Vagina (tissue), 2 donors: ENCODE measurements around the gene GNG7.

Source experiments
- POLR2A ChIP-seq, 2 donors: fragments of 450-650 bp; IDR thresholded peaks; one replicate each; pipeline ENCODE4 v1.6.1; 2017; ENCODE audit warnings: antibody characterized with exemption in 2 of 2, mild to moderate bottlenecking in 2 of 2, moderate library complexity in 2 of 2
- POLR2AphosphoS5 ChIP-seq, 2 donors: sonication (generic); formaldehyde crosslinking; IDR thresholded peaks; one replicate each; pipeline ENCODE4 v1.9.0; 2017; ENCODE audit warnings: antibody characterized with exemption in 2 of 2, mild to moderate bottlenecking in 2 of 2, low read depth in 1 of 2; ENCODE audit not compliant: insufficient read depth in 1 of 2
- TF ChIP-seq, protein P1 (sequence below), 3 experiments: fragments of 450-650 bp in 2 of 3; fragments of 200-600 bp in 1 of 3; sonication (generic) in 1 of 3; IDR thresholded peaks; one replicate each; pipeline ENCODE4 v1.5.1; 2017 to 2019; ENCODE audit warnings: antibody characterized with exemption in 3 of 3, mild to moderate bottlenecking in 2 of 3, moderate library complexity in 2 of 3

DNA sequence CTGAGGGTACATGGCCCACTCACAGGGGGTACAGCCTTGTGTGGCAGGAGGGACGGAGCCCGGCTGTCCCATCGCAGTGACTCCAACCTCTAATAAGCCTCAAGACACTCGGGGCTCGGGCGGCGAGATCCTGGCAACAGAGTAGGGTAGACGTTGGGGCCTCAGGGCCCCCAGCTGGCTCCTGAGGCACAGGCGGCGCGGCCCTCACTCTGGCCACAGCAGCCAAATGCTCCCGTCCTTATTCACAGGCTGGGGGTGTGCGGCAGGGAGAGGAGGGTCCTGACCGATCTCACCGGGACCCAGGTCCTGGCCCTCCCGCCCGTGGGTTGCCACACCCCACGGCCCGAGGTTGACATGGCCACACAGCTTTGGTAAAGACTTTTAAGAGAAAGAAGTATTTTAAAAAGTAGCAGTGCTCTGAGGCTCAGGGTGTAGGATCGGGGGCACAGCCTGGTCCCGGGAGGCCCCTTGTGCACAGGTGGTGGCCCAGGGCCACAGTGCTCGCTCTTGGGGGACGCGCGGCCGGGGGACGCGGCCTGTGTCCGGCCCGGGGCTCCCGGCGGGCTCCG, 29.7 kb upstream of the GNG7 start:
- TF ChIP-seq, protein P1, sequence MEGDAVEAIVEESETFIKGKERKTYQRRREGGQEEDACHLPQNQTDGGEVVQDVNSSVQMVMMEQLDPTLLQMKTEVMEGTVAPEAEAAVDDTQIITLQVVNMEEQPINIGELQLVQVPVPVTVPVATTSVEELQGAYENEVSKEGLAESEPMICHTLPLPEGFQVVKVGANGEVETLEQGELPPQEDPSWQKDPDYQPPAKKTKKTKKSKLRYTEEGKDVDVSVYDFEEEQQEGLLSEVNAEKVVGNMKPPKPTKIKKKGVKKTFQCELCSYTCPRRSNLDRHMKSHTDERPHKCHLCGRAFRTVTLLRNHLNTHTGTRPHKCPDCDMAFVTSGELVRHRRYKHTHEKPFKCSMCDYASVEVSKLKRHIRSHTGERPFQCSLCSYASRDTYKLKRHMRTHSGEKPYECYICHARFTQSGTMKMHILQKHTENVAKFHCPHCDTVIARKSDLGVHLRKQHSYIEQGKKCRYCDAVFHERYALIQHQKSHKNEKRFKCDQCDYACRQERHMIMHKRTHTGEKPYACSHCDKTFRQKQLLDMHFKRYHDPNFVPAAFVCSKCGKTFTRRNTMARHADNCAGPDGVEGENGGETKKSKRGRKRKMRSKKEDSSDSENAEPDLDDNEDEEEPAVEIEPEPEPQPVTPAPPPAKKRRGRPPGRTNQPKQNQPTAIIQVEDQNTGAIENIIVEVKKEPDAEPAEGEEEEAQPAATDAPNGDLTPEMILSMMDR (IDR thresholded peaks at IDR 0.05): no peak
- no peak for TF ChIP-seq POLR2A (IDR thresholded peaks at IDR 0.05)
- no peak for TF ChIP-seq POLR2AphosphoS5 (IDR thresholded peaks at IDR 0.05; ENCODE audit: insufficient read depth in 1 of 2, low read depth in 1 of 2)
